ENCODE results near the gene USP24.

USP24 gene

GRCh38 chr1:55156608-55157007, 58.6 kb downstream of the USP24 start:
- H3K79me2 ChIP-seq (ENCODE audit: low read length): no peaks in the 10 kb centered on the region
- no peaks in the 10 kb centered on the region for H3K4me1 ChIP-seq (ENCODE audit: low read length)
- H3K9me3 ChIP-seq (ENCODE audit: insufficient read depth, low read length): no peaks in the 10 kb centered on the region
- no peak overlapping the region for H3K27ac ChIP-seq (ENCODE audit: low read length)
- no peak overlapping the region for H2AFZ ChIP-seq (ENCODE audit: low read depth, low read length)
- no peaks in the 10 kb centered on the region for H3K27me3 ChIP-seq (ENCODE audit: low read depth, low read length)
- H3K4me3 ChIP-seq (ENCODE audit: low read length): no peak overlapping the region
- TF ChIP-seq, protein P1, sequence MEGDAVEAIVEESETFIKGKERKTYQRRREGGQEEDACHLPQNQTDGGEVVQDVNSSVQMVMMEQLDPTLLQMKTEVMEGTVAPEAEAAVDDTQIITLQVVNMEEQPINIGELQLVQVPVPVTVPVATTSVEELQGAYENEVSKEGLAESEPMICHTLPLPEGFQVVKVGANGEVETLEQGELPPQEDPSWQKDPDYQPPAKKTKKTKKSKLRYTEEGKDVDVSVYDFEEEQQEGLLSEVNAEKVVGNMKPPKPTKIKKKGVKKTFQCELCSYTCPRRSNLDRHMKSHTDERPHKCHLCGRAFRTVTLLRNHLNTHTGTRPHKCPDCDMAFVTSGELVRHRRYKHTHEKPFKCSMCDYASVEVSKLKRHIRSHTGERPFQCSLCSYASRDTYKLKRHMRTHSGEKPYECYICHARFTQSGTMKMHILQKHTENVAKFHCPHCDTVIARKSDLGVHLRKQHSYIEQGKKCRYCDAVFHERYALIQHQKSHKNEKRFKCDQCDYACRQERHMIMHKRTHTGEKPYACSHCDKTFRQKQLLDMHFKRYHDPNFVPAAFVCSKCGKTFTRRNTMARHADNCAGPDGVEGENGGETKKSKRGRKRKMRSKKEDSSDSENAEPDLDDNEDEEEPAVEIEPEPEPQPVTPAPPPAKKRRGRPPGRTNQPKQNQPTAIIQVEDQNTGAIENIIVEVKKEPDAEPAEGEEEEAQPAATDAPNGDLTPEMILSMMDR (IDR thresholded peaks at IDR 0.05; ENCODE audit: low read depth, low read length): no peak
- no peak overlapping the region for H3K4me2 ChIP-seq (ENCODE audit: low read length)
- no peaks in the 10 kb centered on the region for H4K20me1 ChIP-seq (ENCODE audit: insufficient read depth, low read length)
- H3K36me3 ChIP-seq (replicated peaks; ENCODE audit: low read depth, low read length): peaks cover 10% of the 10 kb centered on the region
- H3K9ac ChIP-seq (ENCODE audit: low read length): no peak overlapping the region

DNA sequence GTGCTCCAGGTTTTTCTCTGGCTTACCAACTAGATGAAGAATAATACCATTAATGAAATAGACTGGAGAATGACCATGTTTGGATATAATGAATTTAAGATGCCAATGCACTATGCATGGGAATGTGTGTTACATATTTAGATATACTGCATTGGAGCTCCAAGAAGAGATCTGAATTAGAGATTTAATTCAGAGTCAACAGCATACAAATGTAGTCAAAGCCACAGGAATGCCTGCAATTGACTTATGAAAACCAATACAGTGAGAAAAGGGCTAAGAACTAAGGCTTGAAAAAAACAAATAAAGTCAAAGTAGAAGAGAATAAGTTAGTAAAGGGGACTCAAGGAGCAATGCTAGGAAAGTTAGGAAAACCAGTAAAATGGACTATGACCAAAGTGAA, 59.1 kb downstream of the USP24 start:
- Histone ChIP-seq H3K4me1 (ENCODE audit: low read length) (no peaks in the 10 kb centered on the region), H3K4me2 (ENCODE audit: low read length) (no peak overlapping the region), H3K27ac (ENCODE audit: low read length) (no peak overlapping the region), H3K79me2 (ENCODE audit: low read length) (no peaks in the 10 kb centered on the region), H3K36me3 (replicated peaks; ENCODE audit: low read depth, low read length) (peaks cover 10% of the 10 kb centered on the region), H3K4me3 (ENCODE audit: low read length) (no peak overlapping the region), H3K9me3 (ENCODE audit: insufficient read depth, low read length) (no peaks in the 10 kb centered on the region), H3K27me3 (ENCODE audit: low read depth, low read length) (no peaks in the 10 kb centered on the region), H2AFZ (ENCODE audit: low read depth, low read length) (no peak overlapping the region), H3K9ac (ENCODE audit: low read length) (no peak overlapping the region), H4K20me1 (ENCODE audit: insufficient read depth, low read length) (no peaks in the 10 kb centered on the region)
- TF ChIP-seq, protein P1 (IDR thresholded peaks at IDR 0.05; ENCODE audit: low read depth, low read length): no peak
- TF ChIP-seq EZH2phosphoT487 (IDR thresholded peaks at IDR 0.05; ENCODE audit: low read depth): no peak

GRCh38 chr1:55155522-55155921, 59.6 kb downstream of the USP24 start:
- Histone ChIP-seq H3K4me1 (ENCODE audit: low read length) (no peaks in the 10 kb centered on the region), H3K27me3 (ENCODE audit: low read depth, low read length) (no peaks in the 10 kb centered on the region), H3K4me3 (ENCODE audit: low read length) (no peak overlapping the region), H3K4me2 (ENCODE audit: low read length) (no peak overlapping the region), H3K36me3 (replicated peaks; ENCODE audit: low read depth, low read length) (peaks cover 10% of the 10 kb centered on the region), H3K79me2 (ENCODE audit: low read length) (no peaks in the 10 kb centered on the region), H3K9me3 (ENCODE audit: insufficient read depth, low read length) (no peaks in the 10 kb centered on the region), H3K27ac (ENCODE audit: low read length) (no peak overlapping the region), H2AFZ (ENCODE audit: low read depth, low read length) (no peak overlapping the region), H4K20me1 (ENCODE audit: insufficient read depth, low read length) (no peaks in the 10 kb centered on the region), H3K9ac (ENCODE audit: low read length) (no peak overlapping the region)
- TF ChIP-seq, protein P1 (IDR thresholded peaks at IDR 0.05; ENCODE audit: low read depth, low read length): no peak
- no peak for TF ChIP-seq EZH2phosphoT487 (IDR thresholded peaks at IDR 0.05; ENCODE audit: low read depth)

DNA sequence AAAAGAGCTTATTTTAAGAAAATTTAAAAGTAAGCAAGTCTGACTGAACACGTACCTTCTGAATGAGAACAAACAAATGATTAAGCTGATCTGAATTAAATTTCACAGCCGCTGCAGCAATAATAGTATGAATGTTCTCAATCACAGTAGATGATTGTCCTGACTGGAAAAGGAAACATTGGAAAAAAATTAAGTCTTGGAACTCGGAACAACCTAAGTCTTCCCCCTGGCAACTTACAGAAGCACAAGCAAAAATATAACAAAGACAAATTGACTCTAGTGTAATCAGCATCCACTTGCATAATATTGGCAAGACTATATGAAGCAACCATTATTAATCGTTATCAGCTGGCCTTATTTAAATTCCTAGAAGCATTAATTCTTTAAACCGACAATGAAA, 60.5 kb downstream of the USP24 start:
- peaks cover 15% of the 10 kb centered on the region for H3K36me3 ChIP-seq (replicated peaks; ENCODE audit: low read depth, low read length)
- H3K9ac ChIP-seq (ENCODE audit: low read length): no peak overlapping the region
- H3K4me3 ChIP-seq (ENCODE audit: low read length): no peak overlapping the region
- no peak overlapping the region for H2AFZ ChIP-seq (ENCODE audit: low read depth, low read length)
- TF ChIP-seq, protein P1 (IDR thresholded peaks at IDR 0.05; ENCODE audit: low read depth, low read length): no peak
- no peak for TF ChIP-seq EZH2phosphoT487 (IDR thresholded peaks at IDR 0.05; ENCODE audit: low read depth)
- H3K79me2 ChIP-seq (ENCODE audit: low read length): no peaks in the 10 kb centered on the region
- no peaks in the 10 kb centered on the region for H4K20me1 ChIP-seq (ENCODE audit: insufficient read depth, low read length)
- no peak overlapping the region for H3K4me2 ChIP-seq (ENCODE audit: low read length)
- no peak overlapping the region for H3K27ac ChIP-seq (ENCODE audit: low read length)
- no peaks in the 10 kb centered on the region for H3K9me3 ChIP-seq (ENCODE audit: insufficient read depth, low read length)
- no peaks in the 10 kb centered on the region for H3K4me1 ChIP-seq (ENCODE audit: low read length)
- H3K27me3 ChIP-seq (ENCODE audit: low read depth, low read length): no peaks in the 10 kb centered on the region
